NOMO-1 treated with dmso at 0.1 percent for 144 hours (cell line): Measurements from ENCODE around the gene PRKAR1B.
"Not testable (repeated sequence)": the region's sequence is repeated elsewhere in the genome, so short reads cannot be mapped to it uniquely, and the experiment has no call there.

Experiments used
- DNase-seq: peaks from one replicate; lab custom pipeline; 2025; ENCODE audit not compliant: unreplicated experiment; lab: John Stamatoyannopoulos, UW

The PRKAR1B gene

GRCh38 chr7:672891-673290 lies 54.2 kb downstream of the PRKAR1B start:
- no peak for DNase-seq

- DNase-seq, result no peak
Observed at GRCh38 chr7:671415-672042, 55.6 kb downstream of the PRKAR1B start.

GRCh38 chr7:670501-671390 lies 56.3 kb downstream of the PRKAR1B start:
- DNase-seq, result no peak

- no peak for DNase-seq
Observed at GRCh38 chr7:668958-669357, 58.1 kb downstream of the PRKAR1B start.

- no peak for DNase-seq
Observed at GRCh38 chr7:668139-668931, 58.7 kb downstream of the PRKAR1B start.

- no peak for DNase-seq
Observed at GRCh38 chr7:666454-667292, 60.4 kb downstream of the PRKAR1B start.

GRCh38 chr7:665736-666453 lies 61.2 kb downstream of the PRKAR1B start:
- no peak for DNase-seq

GRCh38 chr7:664997-665735 lies 61.9 kb downstream of the PRKAR1B start:
- DNase-seq, result no peak

GRCh38 chr7:664402-664775 lies 62.7 kb downstream of the PRKAR1B start:
- DNase-seq, result no peak

GRCh38 chr7:662576-662975 lies 64.5 kb downstream of the PRKAR1B start:
- DNase-seq, result no peak

GRCh38 chr7:659996-660395 lies 67.1 kb downstream of the PRKAR1B start:
- DNase-seq, result no peak

GRCh38 chr7:659306-659847 lies 67.7 kb downstream of the PRKAR1B start:
- DNase-seq, result no peak

- peak; percentile 60 for DNase-seq
Observed at GRCh38 chr7:657565-658119, 69.4 kb downstream of the PRKAR1B start.

- DNase-seq, result not testable (repeated sequence)
Observed at GRCh38 chr7:657010-657409, 70.1 kb downstream of the PRKAR1B start.

GRCh38 chr7:655758-656157 lies 71.3 kb downstream of the PRKAR1B start:
- no peak for DNase-seq

- no peak for DNase-seq
Observed at GRCh38 chr7:653829-654764, 73.0 kb downstream of the PRKAR1B start.

GRCh38 chr7:652881-653280 lies 74.2 kb downstream of the PRKAR1B start:
- no peak for DNase-seq

- not testable (repeated sequence) for DNase-seq
Observed at GRCh38 chr7:652167-652566, 74.9 kb downstream of the PRKAR1B start.
